Natural killer cell (primary cell): ENCODE data around the gene P4HB. TPM values are rescaled to one million over a fixed set of nuclear protein-coding genes. Genes with fewer than 3 reads are reported as not detected.

Experiments used
- ATAC-seq, 3 donors: fragments of 150-1000 bp in 2 of 3; fragments of 200-7000 bp in 1 of 3; cut with Tn5 transposase; 1 replicate in 1 of 3; 2 replicates in 2 of 3; pipeline ENCODE4 v1.10.0; 2021; ENCODE audit warnings: mild to moderate bottlenecking in 2 of 3, moderate library complexity in 2 of 3
- DNase-seq, 2 donors: peaks; one replicate each; pipeline versions ENCODE4 v3.0.0 to v3.0.0-alpha.2; 2013 to 2021; ENCODE audit warnings: mixed read lengths in 1 of 2
- H3K27ac ChIP-seq: one replicate; pipeline ENCODE4 v1.5.1; 2013; ENCODE audit warnings: mild to moderate bottlenecking, low read length
- H3K27me3 ChIP-seq: one replicate; pipeline ENCODE4 v1.6.1; 2013; ENCODE audit warnings: low read length; ENCODE audit not compliant: control insufficient read depth, insufficient read depth
- H3K36me3 ChIP-seq: one replicate; pipeline ENCODE4 v1.6.1; 2013; ENCODE audit warnings: low read length; ENCODE audit not compliant: control insufficient read depth, insufficient read depth
- H3K4me1 ChIP-seq: one replicate; pipeline ENCODE4 v1.6.1; 2013; ENCODE audit warnings: low read length; ENCODE audit not compliant: control insufficient read depth, insufficient read depth
- H3K4me3 ChIP-seq: one replicate; pipeline ENCODE4 v1.5.1; 2013; ENCODE audit warnings: low read length
- H3K9me3 ChIP-seq: one replicate; pipeline ENCODE4 v1.6.1; 2013; ENCODE audit warnings: low read length; ENCODE audit not compliant: control insufficient read depth, insufficient read depth
- H3K27ac Mint-ChIP-seq, 2 donors: one replicate each; pipeline ENCODE4 v1.8.0; 2022; ENCODE audit warnings: mild to moderate bottlenecking in 2 of 2, mixed read lengths in 2 of 2, moderate library complexity in 1 of 2
- H3K27me3 Mint-ChIP-seq, 2 donors: one replicate each; pipeline ENCODE4 v1.8.0; 2022; ENCODE audit warnings: low read depth in 2 of 2, mixed read lengths in 2 of 2
- H3K36me3 Mint-ChIP-seq: one replicate; pipeline ENCODE4 v1.8.0; 2022; ENCODE audit warnings: mixed read lengths
- H3K4me1 Mint-ChIP-seq, 2 donors: one replicate each; pipeline ENCODE4 v1.8.0; 2022; ENCODE audit warnings: mixed read lengths in 2 of 2
- H3K4me3 Mint-ChIP-seq: one replicate; pipeline ENCODE4 v1.8.0; 2022; ENCODE audit warnings: mild to moderate bottlenecking, moderate library complexity, mixed read lengths
- H3K9me3 Mint-ChIP-seq, 2 donors: one replicate each; pipeline ENCODE4 v1.8.0; 2022; ENCODE audit warnings: mixed read lengths in 2 of 2
- WGBS: methylation state at CpG from one replicate; pipeline ENCODE4 v1.1.7; 2013; ENCODE audit warnings: missing lambda C conversion rate; ENCODE audit not compliant: insufficient coverage; 5-methylcytosine and 5-hydroxymethylcytosine counted together
- intact Hi-C: fragments of 100-400 bp; cut with micrococcal nuclease; formaldehyde crosslinking; loops from one replicate; pipeline ENCODE4 v1.14.2; 2022
- total RNA-seq, 4 donors: library from RNA; stranded (reverse); fragments of 120-200 nt in 1 of 4; gene quantifications; one replicate each; pipeline versions ENCODE4 v1.2.3 to v1.2.4, GENCODE V29; 2013 to 2022
- TF ChIP-seq, protein P1 (sequence below): fragments of 200-600 bp; IDR thresholded peaks from one replicate; pipeline ENCODE4 v1.8.0; 2022; ENCODE audit warnings: antibody characterized with exemption

P4HB gene
- total RNA-seq, 3 donors from 2014 or later (not counting 1 experiment from before 2014, with no cell fraction given): 334 to 468 (median 386) TPM

DNA sequence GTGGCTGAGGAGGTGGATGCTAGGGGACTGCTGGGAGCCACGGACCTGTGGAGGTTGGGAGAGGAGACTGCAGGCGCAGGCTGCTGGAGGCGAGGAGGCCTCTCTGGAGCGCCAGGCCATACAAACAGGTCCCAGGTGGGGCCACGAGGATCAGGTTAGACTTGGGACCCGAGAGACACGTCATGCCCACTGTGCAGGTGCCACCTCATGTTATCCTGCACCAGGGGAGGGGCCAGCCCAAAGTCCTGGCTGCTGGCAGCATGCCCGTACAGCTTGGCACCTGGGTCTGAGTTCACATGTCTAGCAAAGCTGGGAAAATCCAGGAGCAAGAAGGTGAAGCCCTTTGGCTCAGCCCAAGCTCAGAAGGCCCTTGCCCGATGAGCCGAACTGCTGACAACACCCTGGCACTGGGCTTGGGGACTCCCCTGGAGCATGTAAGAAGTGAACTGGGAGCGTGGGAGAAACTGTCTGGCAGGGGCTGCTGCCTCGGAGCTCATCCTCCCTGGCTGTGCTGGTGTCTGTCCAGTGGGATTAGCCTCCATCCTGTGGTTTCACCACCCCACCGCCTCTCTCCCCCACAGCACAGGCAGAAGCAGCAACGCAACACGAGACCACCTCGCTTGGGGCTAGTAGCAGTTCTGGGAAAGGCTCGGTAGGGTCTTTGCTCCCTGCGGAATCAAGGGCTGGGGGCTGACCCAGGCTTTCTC is 5.6 kb upstream of the P4HB start:
- no peaks in the 10 kb centered on the region for H3K27me3 Mint-ChIP-seq
- Histone ChIP-seq H3K27ac (no peak overlapping the region), H3K4me1 (peaks cover 50% of the 10 kb centered on the region)

DNA sequence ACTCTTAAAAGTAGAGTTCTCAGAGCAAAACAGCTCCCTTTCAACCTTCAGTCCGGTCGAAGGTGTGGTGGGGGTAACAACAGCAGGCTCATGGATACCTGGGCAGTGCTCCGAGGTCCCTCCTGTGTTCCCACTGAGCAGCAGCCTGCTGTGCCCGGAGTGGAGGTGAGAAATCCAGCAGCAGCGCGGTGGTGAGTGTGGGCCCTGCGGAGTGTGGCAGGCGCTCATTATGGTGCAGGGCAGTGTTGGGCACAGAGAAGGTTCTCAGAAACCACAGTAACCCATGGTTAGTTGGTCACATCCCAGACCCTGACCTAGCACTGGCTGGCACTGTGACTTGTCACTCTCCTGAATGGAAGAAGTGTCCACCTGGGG is 5.0 kb upstream of the P4HB start:
- Mint-ChIP-seq H3K27me3 (peaks cover 0 to 3% of the 10 kb centered on the region in 2 donors), H3K4me1 (peaks cover 23 to 55% of the 10 kb centered on the region in 2 donors), H3K4me3 (peak overlapping the region; percentile 21), H3K9me3 (no peaks in the 10 kb centered on the region), H3K27ac (peak overlapping the region; percentile 75 to 87), H3K36me3 (no peaks in the 10 kb centered on the region)
- no peak overlapping the region for H3K27ac ChIP-seq
- H3K27me3 ChIP-seq: no peaks in the 10 kb centered on the region
- no peak overlapping the region for H3K4me3 ChIP-seq
- H3K4me1 ChIP-seq: peaks cover 49% of the 10 kb centered on the region
- peaks cover 28% of the 10 kb centered on the region for H3K36me3 ChIP-seq
- ATAC-seq (no peak), DNase-seq (no peak)
- intact Hi-C loops: no loop called here
- 95% methylated on average over 8 of the region's 8 CpGs for WGBS
- TF ChIP-seq, protein P1, sequence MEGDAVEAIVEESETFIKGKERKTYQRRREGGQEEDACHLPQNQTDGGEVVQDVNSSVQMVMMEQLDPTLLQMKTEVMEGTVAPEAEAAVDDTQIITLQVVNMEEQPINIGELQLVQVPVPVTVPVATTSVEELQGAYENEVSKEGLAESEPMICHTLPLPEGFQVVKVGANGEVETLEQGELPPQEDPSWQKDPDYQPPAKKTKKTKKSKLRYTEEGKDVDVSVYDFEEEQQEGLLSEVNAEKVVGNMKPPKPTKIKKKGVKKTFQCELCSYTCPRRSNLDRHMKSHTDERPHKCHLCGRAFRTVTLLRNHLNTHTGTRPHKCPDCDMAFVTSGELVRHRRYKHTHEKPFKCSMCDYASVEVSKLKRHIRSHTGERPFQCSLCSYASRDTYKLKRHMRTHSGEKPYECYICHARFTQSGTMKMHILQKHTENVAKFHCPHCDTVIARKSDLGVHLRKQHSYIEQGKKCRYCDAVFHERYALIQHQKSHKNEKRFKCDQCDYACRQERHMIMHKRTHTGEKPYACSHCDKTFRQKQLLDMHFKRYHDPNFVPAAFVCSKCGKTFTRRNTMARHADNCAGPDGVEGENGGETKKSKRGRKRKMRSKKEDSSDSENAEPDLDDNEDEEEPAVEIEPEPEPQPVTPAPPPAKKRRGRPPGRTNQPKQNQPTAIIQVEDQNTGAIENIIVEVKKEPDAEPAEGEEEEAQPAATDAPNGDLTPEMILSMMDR: no peak
- no peaks in the 10 kb centered on the region for H3K9me3 ChIP-seq

More for the DNA sequence above, 5.6 kb upstream of the P4HB start:
- TF ChIP-seq, protein P1: no peak
- intact Hi-C loops: no loop called here
- H3K9me3 Mint-ChIP-seq: no peaks in the 10 kb centered on the region
- H3K4me1 Mint-ChIP-seq: peaks cover 24 to 51% of the 10 kb centered on the region in 2 donors
- 89% methylated on average over 18 of the region's 18 CpGs for WGBS
- peak overlapping the region; percentile 21 for H3K4me3 Mint-ChIP-seq
- no peaks in the 10 kb centered on the region for H3K36me3 Mint-ChIP-seq
- peaks cover 28% of the 10 kb centered on the region for H3K36me3 ChIP-seq
- H3K4me3 ChIP-seq: no peak overlapping the region
- H3K9me3 ChIP-seq: no peaks in the 10 kb centered on the region
- peak overlapping the region; percentile 75 to 87 for H3K27ac Mint-ChIP-seq
- no peak for DNase-seq
- H3K27me3 ChIP-seq: no peaks in the 10 kb centered on the region
- ATAC-seq: no peak

DNA sequence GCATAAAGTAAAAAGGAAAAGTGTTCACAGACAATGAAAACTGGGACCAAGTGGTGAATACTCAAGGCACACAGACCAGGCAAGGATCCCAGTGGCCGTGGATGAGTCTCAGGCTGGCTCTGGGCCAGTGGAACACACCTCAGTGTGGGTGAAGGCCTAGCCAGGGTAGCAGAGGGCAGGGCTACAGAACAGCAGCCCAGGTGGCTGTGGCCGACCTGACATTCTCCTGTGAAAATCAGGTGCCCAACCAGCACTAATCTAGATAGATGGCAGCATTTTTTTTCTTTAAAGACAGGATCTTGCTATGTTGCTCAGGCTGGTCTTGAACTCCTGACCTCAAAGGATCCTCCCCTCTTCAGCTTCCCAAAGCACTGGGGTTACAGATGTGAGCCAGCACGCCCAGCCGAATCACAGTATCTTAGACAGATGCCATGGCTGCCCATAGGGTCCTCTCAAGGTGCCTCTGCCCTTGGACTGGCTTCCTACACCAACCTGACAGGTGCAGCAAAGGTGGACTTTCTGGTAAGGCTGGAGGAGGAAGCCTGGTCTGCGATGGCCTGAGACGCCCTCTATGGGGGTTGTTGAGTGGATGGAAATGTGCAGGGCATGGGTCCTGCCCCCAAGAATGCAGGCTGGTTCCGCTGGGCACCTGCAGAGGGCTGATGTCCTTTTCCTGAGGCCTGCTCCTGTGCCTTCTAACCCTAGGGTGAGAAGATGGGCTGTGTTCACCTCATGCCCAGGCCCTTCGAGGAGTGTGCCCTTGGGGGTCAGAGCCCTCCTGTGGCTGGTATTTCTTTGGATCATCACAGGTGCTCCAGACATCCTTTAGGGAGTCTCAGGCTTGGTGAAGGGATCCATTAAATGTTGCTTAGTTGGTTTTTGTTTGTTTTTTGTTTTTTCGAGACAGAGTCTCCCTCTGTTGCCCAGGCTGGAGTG is 3.8 kb upstream of the P4HB start:
- intact Hi-C loops: no loop called here
- WGBS: 91% methylated on average over 9 of the region's 9 CpGs
- Mint-ChIP-seq H3K9me3 (no peaks in the 10 kb centered on the region), H3K36me3 (no peaks in the 10 kb centered on the region), H3K27me3 (peaks cover 0 to 3% of the 10 kb centered on the region in 2 donors), H3K4me3 (peak overlapping the region; percentile 72), H3K4me1 (peaks cover 23 to 50% of the 10 kb centered on the region in 2 donors), H3K27ac (peak overlapping the region; percentile 85 to 86)
- Histone ChIP-seq H3K27me3 (no peaks in the 10 kb centered on the region), H3K36me3 (peaks cover 19% of the 10 kb centered on the region), H3K4me1 (peaks cover 45% of the 10 kb centered on the region), H3K27ac (no peak overlapping the region), H3K9me3 (no peaks in the 10 kb centered on the region), H3K4me3 (no peak overlapping the region)
- DNase-seq (no peak), ATAC-seq (no peak)
- TF ChIP-seq, protein P1: no peak
